Neural progenitor cell (in vitro differentiated cells): ENCODE results near the gene MTX2.

ENCODE experiments used
- EZH2 ChIP-seq: fragments of 200-600 bp; sonication (generic); IDR thresholded peaks from 2 replicates; pipeline ENCODE4 v1.6.1; 2017; ENCODE audit warnings: antibody characterized with exemption, mild to moderate bottlenecking, moderate library complexity
- EZH2phosphoT487 ChIP-seq: fragments of 200-600 bp; sonication (generic); IDR thresholded peaks from 2 replicates; pipeline ENCODE4 v1.6.1; 2017; ENCODE audit warnings: antibody characterized with exemption
- TF ChIP-seq, protein P1 (sequence below): fragments of 200-600 bp; sonication (generic); IDR thresholded peaks from 2 replicates; pipeline ENCODE4 v1.5.1; 2017; ENCODE audit warnings: antibody characterized with exemption, mild to moderate bottlenecking

DNA sequence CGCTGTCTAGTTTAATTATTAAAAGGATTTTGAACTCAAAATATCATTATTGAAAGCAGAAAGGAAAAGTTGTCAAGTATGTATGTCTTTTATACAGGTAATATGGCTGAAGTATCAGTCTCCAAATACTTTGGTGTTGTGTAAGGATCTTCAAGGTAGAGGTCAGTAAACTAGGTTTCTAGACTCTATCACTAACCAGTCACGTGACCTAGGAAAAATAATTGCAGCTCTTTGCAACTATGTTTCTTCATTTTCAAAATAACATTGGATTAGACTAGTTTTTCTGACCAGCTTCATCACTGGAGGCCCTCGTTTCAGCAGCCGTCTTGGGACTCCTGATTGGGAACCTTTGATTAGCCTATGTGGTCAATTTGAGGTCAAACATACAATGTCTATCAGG lies 21.4 kb upstream of the MTX2 start:
- no peak for TF ChIP-seq EZH2
- TF ChIP-seq EZH2phosphoT487: no peak
- TF ChIP-seq, protein P1, sequence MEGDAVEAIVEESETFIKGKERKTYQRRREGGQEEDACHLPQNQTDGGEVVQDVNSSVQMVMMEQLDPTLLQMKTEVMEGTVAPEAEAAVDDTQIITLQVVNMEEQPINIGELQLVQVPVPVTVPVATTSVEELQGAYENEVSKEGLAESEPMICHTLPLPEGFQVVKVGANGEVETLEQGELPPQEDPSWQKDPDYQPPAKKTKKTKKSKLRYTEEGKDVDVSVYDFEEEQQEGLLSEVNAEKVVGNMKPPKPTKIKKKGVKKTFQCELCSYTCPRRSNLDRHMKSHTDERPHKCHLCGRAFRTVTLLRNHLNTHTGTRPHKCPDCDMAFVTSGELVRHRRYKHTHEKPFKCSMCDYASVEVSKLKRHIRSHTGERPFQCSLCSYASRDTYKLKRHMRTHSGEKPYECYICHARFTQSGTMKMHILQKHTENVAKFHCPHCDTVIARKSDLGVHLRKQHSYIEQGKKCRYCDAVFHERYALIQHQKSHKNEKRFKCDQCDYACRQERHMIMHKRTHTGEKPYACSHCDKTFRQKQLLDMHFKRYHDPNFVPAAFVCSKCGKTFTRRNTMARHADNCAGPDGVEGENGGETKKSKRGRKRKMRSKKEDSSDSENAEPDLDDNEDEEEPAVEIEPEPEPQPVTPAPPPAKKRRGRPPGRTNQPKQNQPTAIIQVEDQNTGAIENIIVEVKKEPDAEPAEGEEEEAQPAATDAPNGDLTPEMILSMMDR: no peak
